Measurements from ENCODE around the gene ABCA7.

Gene ABCA7

GRCh38 chr19:1055886-1056620 is 16.1 kb downstream of the ABCA7 start:
- DNase-seq (ENCODE audit: low read depth, low spot score) = no peak

GRCh38 chr19:1057176-1057855 is 17.4 kb downstream of the ABCA7 start:
- no peak for DNase-seq (ENCODE audit: low read depth, low spot score)

GRCh38 chr19:1058112-1058511 is 18.2 kb downstream of the ABCA7 start:
- DNase-seq (ENCODE audit: low read depth, low spot score) = no peak

DNA sequence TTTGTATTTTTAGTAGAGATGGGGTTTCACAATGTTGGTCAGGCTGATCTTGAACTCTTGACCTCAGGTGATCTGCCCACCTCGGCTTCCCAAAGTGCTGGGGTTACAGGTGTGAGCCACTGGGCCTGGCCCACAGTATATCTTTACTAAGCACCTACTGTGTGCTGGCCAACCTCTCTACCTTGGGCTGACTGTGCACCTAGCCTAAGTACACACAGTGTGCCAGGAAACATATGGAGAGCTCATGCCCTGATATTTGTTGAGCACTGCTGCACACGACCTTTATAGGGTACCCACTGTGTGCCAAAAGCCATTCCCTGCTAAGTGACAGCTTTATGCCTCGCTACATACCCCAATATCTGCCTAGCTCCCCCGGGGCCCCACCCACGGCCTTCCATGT is 20.8 kb downstream of the ABCA7 start:
- no peak for DNase-seq (ENCODE audit: low read depth, low spot score)

- no peak for DNase-seq (ENCODE audit: low read depth, low spot score)
Observed at GRCh38 chr19:1061987-1062386, 22.1 kb downstream of the ABCA7 start.

GRCh38 chr19:1062387-1063029 is 22.6 kb downstream of the ABCA7 start:
- no peak for DNase-seq (ENCODE audit: low read depth, low spot score)

DNA sequence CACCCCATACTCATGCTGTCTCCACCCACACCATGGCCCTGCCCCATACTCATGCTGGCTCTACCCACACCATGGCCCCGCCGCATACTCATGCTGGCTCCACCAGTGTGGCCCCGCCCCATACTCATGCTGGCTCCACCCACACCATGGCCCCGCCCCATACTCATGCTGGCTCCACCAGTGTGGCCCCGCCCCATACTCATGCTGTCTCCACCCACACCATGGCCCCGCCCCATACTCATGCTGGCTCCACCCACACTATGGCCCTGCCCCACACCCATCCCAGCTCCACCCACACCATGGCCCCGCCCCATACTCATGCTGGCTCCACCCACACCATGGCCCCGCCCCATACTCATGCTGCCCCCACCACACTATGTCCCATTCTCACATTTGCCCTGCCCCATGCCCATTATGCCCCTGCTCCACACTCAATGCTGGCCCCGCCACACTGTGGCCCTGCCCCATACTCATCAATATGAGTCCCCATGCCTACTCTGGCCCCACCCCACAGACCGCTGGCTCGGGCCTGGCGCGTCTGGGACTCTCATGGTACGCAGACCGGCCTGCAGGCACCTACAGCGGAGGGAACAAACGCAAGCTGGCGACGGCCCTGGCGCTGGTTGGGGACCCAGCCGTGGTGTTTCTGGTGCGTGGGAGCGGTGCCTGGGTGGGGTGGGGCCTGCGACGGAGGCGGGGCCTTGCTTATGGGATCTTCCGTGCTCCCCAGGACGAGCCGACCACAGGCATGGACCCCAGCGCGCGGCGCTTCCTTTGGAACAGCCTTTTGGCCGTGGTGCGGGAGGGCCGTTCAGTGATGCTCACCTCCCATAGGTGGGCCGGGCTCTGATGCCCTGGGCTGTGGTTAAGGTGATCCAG is 23.4 kb downstream of the ABCA7 start:
- DNase-seq (ENCODE audit: low read depth, low spot score) = no peak

GRCh38 chr19:1063909-1064660 is 24.2 kb downstream of the ABCA7 start:
- DNase-seq (ENCODE audit: low read depth, low spot score) = no peak

- no peak for DNase-seq (ENCODE audit: low read depth, low spot score)
Observed at GRCh38 chr19:1064661-1065605, 25.0 kb downstream of the ABCA7 start.

DNA sequence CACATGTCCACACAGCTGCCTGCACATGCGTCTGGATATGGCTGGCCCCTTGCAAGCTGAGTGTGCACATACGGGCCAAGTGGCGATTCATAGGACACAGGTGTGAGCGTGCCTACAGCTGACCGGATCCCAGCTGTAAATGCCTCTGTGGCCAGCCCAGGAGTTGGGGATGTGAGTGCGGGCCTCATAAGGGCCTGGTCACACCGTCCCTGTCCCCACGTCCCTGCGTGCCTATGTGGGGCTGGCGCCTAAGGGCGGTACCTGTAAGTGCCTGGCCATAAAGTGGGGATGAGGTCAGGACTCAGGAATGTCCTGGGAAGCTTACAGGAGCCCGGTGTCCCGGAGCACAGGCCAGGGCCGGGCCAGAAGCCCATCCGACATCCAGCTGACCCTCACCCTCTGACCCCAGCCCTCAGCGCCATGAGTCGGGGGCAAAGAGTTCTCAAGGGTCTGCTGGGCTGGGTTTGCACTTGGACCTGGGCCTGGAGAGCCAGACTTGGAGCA is 25.8 kb downstream of the ABCA7 start:
- DNase-seq (ENCODE audit: low read depth, low spot score) = no peak

DNA sequence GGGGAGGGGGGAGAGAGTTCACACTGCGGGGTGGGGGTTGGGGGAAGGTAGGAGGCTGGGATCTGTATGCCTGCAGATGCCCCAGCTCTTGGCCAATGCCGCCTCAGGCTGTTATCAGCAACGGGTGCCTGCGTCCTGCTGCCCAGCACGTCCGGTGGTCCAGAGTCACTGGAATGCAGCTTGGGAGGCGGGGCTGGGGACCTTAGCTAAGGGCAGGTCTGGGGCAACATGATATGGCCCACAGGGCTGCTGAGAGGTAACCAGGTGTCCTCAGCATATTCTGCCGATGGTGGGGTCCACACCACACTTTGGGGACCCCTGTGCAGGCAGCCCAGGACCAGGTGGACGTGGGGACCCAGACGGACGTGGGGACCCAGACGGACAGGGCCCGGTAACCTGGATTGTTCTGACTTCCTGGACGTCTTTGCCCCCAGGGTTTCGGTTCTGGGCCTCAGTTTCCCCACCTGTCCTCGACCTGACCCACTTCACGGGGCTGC is 26.4 kb downstream of the ABCA7 start:
- DNase-seq (ENCODE audit: low read depth, low spot score) = no peak

GRCh38 chr19:1066748-1067340 is 26.9 kb downstream of the ABCA7 start, which contains the start of gene ARHGAP45:
Gene ARHGAP45 (plus strand): TSS chr19:1067167. CDS start chr19:1067406, 239 bp downstream.
- DNase-seq (ENCODE audit: low read depth, low spot score) = no peak

DNA sequence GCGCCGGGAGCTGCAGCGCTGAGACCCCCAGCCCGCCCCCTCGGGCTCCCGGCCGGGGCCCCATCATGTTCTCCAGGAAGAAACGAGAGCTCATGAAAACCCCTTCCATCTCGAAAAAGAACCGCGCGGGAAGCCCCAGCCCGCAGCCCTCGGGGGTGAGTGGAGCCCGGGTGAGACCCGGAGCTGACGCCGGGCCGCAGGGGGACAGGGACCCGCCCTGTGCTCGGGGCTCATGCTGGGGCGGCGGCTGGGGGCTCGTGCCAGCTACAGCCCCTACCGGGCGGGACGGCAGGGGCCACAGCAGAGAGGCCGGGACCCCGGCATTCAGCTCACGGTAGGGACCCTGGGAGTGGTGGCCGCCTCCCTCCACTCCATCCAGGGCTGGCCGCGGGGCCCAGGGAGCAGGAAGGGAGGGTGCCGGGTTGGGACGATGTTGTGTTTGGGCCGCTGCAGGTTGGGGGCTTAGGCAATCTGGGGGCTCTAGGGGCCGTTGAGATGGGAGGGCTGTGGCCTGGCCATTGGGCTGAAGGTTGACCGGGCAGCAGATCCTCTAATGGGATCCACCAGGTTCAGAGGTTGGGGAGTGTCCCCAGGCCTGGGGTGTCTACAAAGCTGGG is 27.5 kb downstream of the ABCA7 start:
- no peak for DNase-seq (ENCODE audit: low read depth, low spot score)

GRCh38 chr19:1068009-1069001 is 28.4 kb downstream of the ABCA7 start:
- DNase-seq (ENCODE audit: low read depth, low spot score) = no peak

GRCh38 chr19:1069009-1069779 is 29.3 kb downstream of the ABCA7 start:
- DNase-seq (ENCODE audit: low read depth, low spot score) = no peak

- DNase-seq (ENCODE audit: low read depth, low spot score) = no peak
Observed at GRCh38 chr19:1070576-1070930, 30.6 kb downstream of the ABCA7 start.

Measured in brain pericyte (primary cell).